Activated CD4-positive, CD25-positive, alpha-beta regulatory T cell (primary cell): ENCODE measurements around the gene NCAPG2.
"Not testable (repeated sequence)": the region's sequence is repeated elsewhere in the genome, so short reads cannot be mapped to it uniquely, and the experiment has no call there.

Experiments used
- DNase-seq, 4 experiments: peaks; one replicate each; lab custom pipeline; 2025; lab: John Stamatoyannopoulos, UW

The NCAPG2 gene

DNA sequence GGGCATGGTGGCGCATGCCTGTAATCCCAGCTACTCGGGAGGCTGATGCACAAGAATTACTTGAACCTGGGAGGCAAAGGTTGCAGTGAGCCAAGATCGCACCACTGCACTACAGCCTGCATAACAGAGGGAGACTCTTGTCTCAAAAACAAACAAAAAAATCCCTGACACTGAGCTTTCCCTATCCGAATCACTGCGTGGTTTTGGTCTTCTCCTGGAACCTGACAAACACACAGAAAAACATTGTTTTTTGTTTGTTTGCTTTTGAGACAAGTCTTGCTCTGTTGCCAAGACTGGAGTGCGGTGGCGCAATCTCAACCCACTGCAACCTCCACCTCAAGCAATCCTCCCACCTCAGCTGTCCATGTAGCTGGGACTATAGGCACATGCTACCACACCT lies 66.6 kb downstream of the NCAPG2 start:
- no peak for DNase-seq

DNA sequence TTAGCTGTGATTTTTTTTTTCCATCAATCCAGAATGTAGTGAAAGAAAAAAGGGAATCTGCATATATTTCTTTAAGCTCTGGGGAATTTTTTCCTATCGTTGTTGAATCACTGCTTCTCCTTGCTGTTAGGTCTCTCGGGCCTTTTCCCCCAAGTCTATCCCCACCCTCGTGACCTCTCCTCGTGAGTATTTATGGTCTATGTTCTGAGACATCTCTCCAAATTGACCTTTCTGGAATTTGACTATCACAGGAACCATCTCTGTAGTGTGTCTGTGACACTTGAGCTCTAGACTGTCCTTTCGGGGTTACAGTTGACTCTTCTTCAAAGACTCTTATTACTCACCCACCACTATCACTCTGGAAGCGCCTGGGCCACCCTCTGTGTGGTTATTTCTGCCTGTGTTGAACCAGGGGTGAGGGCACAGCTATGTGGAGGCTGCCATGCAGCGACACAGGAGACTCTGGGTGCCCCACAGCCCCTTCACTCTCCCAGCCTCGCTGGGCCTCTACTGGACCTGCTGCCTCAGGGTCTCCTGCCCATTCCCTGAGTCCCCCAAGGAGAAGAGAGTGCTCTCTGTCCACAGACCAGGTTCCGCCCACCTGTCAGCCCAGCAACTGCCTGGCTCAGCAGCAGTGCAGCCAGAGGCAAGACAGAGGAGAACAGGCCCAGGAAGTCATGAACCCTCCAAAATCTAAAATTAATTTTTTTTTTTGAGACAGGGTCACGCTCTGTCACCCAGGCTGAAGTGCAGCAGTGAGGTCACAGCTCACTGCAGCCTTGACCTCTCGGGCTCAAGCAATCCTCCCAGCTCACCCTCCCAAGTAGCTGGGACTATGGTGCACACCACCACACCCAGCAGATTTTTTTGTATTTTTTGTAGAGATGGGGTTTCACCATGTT lies 71.3 kb downstream of the NCAPG2 start:
- no peak for DNase-seq

DNA sequence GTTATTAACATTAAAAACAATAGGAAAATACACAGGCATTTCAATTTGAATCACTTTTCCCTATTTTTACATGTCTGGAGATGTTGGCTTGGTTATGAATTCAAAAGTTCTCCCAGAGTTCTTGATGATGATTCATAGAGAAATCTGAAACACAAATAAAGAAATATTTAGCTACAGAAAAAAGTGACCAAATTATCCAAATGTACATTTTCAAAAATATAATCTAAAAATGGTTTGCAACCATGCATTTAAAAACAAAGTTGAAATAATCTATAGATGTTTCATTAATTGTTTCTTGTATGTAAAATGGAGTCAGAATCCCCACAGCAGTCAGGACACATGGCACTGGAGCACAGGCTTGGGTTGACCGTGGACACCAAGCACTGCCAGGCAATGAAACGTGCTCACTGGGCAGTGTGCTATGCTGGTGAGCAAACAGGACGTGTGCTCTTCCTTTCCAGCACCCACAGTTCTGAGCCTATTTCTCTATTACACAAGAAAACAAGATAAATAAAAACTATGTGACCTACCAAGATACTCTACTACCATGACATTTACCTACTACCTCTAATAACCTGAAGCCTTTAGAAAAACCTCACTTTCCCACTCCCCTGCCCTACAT lies 72.9 kb downstream of the NCAPG2 start:
- no peak for DNase-seq

DNA sequence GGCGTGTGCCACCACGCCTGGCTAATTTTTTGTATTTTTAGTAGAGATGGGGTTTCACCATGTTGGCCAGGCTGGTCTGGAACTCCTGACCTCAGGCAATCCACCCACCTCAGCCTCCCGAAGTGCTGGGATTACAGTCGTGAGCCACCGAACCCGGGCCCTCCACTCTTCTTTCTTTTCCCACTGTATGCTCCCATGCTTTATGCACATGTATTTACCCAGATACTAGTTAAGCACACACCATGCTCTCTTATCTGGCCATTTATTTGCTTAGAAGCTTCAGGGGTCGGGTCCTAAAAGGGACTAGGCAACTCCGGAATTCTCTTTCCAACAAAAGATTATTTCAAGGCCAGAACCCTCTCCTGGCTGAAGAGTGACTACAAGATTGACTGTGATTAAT lies 78.3 kb downstream of the NCAPG2 start:
- DNase-seq: not testable (repeated sequence)

DNA sequence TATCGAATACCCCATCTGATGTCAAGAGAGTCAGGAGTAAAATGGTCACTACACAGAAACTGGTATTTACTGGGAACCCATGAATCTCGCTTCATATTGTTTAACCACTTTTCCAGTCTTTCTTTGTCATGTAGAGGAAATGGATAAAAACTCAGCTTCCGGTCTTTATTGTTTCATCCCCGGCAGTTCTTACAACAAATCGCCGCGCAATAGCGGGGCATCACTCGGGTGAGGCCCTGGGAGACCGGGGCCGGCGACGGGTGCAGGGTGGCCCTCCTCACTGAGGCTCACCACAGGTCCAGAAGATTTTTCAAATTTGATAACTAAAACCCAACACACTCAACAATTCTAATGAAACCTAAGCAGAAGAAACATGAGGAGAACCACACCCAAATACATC lies 81.4 kb downstream of the NCAPG2 start:
- DNase-seq: no peak

DNA sequence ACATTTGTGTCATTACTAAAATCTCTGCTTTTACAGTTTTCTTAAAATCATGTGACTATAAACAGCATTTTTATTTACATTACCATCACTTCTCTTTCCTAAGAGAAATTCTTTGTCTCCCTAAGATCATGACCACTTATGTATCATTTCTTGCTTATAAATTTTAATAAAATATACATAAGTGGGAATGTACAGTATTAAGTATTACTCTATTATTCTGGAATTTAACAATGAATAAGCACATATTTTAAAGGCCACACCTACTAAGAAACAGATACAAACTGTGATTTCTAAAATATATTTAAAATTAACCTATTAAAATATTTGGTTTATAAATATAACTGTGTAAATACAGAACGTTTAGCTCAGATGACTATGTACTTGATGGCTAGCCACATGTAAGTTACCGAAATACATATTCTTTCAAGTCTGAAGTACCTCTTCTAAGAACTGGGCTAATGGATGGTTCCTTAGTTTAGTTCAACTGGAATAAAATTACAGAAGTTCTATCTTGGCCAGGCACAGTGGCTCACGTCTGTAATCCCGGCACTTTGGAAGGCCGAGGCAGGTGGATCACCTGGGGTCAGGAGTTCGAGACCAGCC lies 83.7 kb downstream of the NCAPG2 start:
- DNase-seq: no peak

DNA sequence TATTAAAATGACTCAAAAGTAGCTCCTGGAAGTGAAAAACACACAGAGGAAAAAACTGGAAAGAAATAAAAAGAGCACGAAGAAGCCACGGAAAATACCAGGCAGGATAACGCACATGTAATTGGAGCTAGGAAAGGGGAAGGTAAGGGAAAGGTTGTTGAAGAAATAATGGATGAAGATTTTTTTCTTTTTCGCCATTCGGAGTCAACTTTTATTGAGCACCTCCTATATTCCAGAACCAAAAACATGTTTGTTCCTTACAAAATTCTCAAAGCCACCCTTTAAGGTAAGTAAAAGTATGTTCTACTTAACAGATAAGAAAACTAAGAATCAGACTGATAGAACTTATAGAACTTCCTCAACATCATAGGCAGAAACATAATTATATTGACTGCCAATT lies 84.2 kb downstream of the NCAPG2 start:
- DNase-seq: no peak

DNA sequence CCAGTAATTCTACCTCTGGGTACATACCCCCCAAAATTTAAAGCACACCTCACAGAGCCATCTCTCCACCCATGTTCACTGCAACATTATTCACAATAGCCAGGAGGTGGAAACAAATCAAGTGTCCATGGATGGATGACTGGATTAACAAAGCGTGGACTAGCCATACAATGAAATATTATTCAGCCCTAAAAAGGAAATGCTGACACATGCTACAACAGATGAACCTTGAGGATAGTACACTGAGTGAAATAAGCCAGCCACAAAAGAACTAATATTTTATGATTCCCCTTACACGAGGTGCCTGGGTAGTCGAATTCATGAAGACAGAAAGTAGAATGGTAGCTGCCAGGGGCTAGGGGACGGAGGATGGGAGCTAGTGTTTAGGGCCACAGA lies 85.9 kb downstream of the NCAPG2 start:
- no peak for DNase-seq

DNA sequence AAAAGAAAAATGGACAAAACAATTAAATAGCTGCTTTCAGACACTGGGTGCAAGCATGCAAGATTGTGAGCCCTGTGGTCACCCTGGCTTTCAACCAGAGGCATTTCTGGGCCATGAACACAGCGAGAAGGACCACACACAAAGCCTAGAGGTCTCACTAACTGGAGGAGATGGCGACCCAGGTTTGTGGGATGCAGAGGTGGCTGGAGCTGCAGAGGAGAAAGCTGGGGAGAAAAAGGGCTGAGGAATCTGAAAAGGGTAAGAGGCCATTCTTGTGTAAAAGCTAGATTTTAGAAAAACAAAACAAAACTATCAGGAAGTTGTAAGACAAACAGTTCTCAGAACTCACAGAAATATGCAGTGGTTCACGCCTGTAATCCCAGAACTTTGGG lies 86.9 kb downstream of the NCAPG2 start:
- no peak for DNase-seq

DNA sequence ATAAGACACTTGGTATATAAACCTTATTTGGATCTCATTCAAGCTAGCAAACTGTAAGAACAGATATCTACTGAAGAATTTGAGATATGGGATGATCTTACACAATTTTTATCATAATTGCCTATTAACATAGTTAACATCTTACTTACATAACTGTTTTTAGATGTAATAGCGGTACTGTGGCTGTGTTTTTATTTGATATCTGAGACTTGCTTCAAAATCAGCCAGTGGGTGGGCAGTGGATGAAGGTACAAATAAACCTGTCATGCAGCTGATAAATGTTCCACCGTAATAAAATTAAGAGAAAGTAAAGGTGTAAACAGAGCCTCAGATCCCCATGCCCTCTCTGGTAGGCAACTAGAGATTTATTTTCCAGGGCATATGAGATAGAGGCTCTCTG lies 88.6 kb downstream of the NCAPG2 start:
- DNase-seq: no peak

DNA sequence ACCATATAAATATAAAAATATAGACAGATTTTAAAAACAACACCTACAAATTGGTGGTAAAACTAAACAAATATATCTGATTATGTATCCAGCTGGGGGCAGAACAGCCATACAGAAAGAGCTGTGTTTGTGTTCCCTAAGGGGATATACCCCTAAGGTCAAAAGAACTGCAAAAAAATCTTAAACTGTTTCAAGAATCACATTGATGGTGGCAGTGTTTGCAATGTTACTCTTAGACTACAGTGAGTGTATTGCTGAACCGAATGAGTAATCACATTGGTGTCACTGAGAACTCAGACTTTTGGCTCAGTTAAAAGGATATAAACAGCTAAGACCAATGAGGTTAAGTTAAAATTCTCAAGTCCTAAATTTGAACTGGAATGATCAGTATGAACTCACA lies 89.9 kb downstream of the NCAPG2 start:
- no peak for DNase-seq

DNA sequence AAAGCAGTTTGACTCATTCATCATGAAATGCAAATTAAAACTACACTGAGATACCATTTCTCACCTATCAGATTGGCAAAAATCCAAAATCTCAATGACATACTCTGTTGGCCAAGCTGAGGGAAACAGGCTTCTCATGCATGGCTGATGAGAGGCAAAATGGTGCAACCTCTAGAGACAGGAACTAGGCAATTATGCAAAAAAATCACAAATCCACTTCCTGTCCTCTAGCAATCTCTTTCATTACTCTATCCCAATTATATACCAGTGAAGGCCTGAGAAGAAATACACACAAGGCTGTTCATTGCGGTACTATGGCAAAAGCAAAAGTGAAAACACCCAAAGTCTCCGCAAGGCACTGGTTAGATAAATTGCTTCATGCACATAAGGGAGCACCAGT lies 91.1 kb downstream of the NCAPG2 start:
- DNase-seq: no peak

DNA sequence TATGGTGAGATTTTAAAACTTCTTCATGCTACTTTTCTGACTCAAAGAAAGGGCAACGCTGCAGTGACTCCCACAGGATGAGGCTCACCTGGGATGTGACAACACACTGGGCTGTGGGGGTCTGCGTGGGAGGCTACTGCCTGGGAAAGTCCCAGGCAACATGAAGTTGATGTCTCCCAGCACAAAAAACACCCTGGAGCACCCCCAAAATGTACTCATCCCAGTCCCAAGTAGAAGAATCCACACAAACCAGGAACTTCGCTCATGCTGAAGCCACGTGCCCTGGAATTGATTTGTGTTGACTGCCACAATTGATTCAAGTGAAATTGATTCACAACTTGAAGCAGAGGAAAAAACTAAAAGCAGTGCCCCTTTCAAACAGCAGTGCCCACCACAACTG lies 92.1 kb downstream of the NCAPG2 start:
- DNase-seq: no peak

DNA sequence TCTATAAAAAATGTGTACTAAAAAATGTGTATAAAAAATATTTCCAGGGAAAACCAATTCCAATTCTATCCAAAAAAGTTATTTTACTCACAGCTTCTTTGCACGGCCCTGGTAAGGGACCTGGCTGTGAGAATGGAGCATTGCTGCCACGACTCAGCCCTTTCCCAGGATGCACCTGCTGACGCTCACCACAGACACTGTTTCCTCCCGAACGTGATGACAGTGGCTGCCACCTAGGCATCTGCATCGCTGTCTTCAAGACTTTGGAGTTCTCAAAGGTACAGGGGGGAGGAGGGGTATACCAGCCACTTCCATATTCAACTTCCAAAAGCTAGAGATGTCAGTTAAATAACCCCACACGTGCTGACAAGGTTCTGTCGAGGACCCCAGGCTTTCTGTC lies 93.1 kb downstream of the NCAPG2 start:
- no peak for DNase-seq

DNA sequence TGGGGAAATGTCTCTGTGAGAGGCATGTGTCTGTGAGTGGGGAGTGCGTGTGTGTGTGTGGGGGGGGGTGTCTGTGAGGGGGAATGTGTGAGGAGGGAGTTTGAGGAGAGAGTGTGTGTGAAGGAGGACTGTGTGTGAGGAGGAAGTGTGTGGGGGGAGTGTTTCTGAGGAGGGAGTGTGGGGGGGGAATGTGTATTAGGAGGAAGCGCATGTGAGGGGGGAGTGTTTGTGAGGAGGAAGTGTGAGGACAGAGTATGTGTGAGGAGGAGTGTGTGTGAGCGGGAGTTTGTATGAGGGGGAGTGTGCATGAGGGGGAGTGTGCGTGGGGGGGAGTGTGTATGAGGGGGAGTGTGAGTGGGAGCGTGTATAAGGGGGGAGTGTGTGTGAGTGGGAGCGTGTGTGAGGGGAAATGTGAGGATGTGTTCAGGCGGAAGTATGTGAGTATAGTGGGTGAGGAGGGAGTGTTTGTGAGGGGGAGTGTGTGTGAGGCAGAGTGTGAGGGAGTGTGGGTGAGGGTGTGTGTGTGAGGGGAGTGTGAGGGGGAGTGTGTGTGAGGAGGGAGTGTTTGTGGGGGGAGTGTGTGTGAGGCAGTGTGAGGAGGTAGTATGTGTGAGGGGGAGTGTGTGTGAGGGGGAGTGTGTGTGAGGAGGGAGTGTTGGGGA lies 95.2 kb downstream of the NCAPG2 start:
- no peak for DNase-seq

DNA sequence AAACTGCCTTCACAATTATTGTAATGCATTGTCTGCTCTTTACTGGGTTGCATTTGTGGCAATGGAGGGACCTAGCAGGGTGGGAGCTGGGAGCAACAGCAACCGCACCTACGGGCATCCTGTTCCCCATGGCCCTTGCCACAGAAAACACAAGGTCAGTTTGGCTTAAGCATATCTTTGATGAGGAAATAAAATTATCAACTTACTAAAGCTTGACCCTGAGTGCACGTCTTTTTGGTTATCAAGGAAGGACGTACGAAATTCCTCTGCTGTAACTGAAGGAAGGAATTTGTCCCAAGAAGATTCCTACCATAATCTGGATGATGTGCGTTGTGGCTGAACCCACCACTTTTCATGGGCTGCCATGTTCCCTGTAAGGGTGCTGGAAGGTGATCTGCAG lies 97.0 kb downstream of the NCAPG2 start:
- no peak for DNase-seq

DNA sequence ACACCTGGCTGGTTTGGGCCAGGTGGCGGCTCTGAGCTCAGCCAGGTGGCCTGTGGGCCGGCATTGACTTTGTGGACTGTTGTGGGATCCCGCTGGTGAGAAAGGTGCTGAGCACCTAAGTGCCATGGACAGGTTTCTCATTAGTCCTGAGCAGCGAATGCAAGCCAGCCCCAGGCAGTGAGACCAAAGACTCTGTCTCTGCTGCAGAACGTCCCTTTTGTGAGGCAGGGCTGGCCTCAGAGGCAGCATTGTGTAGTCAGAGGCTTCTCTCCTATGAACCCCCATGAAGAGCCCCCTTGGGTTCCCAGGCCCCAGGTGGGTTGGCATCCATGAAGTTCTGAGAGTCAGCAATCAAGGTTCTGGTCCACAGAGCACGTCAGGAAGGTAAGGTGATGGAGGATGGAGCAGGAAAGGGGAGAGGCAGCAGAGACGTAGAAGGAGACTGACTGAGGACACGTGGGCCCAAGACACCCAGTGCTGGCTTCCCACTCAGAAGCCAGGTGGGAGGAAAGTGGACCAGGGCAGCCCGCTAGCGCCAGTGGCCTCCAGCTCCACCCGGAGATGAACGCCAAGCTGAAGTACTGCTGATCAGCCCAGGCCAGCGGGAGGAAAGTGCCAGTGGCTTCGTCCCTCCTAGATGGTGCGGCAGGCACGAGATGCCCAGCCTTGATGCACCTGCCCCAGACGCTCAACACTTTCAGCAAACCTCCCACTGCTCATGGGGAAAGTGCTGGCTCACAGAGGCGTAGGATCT lies 97.8 kb downstream of the NCAPG2 start:
- DNase-seq: no peak

DNA sequence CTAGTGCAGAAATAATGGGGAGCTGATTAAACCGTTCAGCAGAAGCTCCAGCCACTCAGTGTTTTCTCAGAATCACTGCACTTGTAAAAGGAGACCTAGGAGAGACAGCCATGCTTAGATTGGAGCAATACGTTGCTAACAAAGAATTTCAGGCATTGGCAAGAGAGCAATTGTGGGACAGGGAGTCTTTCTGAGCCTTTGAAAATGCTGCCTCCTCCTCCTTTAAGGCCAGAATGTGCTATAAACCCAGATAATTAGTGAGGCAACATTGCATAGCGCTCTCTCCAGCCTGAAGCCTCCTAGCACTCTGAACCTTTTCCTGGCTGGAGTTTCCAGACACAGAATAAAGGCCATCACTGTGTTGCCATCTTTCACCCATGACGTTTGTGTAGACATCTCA lies 98.5 kb downstream of the NCAPG2 start:
- DNase-seq: no peak

DNA sequence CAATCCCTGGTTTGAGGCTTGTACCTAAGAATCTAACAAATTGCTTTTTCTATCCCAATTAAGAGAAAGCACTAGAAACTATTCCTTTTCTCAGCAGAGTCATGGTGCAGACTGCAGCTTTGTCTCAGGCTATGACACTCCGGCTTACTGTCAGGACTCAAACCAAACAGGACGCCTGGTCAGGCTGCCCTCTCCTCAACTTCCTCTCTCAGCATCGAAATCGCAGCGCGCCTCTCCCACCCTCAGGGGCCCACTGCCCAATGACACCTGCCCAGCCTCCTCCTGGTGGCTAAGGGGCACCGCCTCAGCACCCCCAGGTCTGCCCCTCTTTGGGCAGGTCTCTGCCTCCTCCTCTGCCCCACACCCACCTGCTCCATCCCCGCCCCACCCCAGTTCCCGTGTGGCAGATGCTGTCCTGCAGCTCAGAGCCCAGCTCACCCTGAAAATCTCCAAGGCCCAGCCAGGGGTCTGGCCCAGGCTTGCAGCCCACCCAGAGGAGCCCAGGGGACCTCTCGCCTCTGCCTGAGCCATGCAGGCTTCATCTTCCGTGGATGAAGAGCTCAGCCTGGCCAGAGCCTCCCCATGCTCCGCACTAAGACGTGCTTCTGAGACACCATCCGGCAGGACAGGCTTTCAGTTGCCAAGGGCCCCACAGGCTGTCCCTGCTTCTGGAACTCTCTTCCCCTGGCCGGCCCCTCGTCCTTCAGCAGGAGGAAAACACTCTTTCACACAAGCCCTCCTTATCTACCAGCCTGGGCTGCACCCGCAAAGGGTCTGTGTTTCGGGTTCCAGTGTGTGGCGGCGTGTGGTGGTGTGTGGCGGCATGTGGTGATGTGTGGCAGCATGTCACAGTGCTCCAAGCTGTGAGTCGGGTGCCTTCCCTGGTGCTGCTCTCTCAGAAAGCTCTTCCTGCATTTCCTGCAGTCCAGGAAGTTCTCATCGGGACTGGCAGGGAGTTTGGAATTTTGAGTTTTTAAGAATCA lies 100.5 kb downstream of the NCAPG2 start:
- DNase-seq: no peak

DNA sequence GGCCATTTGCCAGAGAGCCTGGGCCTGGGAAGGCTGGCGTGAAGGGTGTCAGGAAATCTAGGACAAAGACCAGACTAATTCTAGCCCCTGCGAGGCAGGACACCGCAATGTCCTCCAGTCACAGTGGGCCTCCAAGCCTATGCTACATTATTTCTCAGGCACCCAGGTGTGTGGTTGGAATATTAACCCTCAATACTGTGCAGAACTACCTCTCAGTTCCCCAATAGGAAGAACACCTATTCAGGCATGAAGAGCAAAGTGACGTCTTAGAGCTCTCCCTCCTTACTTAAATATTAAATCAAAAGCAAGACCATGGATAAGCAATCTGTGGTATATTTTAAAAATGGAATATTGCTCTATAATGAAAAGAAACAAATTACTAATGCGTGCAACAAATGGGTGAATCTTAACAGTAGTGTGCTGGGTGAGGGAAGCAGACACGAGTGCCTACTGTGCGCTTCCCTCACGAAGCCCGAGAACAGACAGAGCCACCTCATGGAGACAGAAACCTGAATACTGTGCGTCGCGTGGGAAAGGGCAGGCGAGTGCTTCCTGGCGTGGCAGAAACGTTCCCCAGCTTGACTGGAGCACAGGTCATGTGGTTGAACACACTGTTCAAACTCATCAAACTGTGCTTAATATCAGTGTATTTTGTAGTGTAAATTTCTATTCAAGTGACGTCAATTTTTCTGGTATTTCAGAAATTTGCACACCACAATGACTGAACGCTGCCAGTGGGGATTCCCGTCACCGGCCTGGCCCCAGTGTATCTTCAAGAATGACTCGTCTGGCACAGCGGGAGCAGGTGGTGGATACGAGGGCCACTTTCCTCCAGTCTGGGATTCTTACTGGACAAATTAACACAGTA lies 101.5 kb downstream of the NCAPG2 start:
- no peak for DNase-seq
